T-helper 1 cell treated with Interleukin-12 subunit alpha and Interleukin-12 subunit beta and Interleukin-4 antibody, amounts not matched to agents 30 μg/mL and 1 μg/mL, for 36 hours (primary cell): ENCODE results near the gene FOXO1.

Experiments used
- H3K27ac Mint-ChIP-seq: one replicate; pipeline ENCODE4 v1.8.0; 2021; ENCODE audit warnings: mild to moderate bottlenecking, mixed read lengths
- H3K27me3 Mint-ChIP-seq: one replicate; pipeline ENCODE4 v1.8.0; 2021; ENCODE audit warnings: low read depth, mixed read lengths
- H3K36me3 Mint-ChIP-seq: one replicate; pipeline ENCODE4 v1.8.0; 2021; ENCODE audit warnings: low read depth, mixed read lengths
- H3K4me1 Mint-ChIP-seq: one replicate; pipeline ENCODE4 v1.8.0; 2021; ENCODE audit warnings: low read depth, mixed read lengths
- H3K4me3 Mint-ChIP-seq: one replicate; pipeline ENCODE4 v1.8.0; 2021; ENCODE audit warnings: mild to moderate bottlenecking, moderate library complexity, mixed read lengths
- H3K9me3 Mint-ChIP-seq: one replicate; pipeline ENCODE4 v1.8.0; 2021; ENCODE audit warnings: mixed read lengths

FOXO1 gene

DNA sequence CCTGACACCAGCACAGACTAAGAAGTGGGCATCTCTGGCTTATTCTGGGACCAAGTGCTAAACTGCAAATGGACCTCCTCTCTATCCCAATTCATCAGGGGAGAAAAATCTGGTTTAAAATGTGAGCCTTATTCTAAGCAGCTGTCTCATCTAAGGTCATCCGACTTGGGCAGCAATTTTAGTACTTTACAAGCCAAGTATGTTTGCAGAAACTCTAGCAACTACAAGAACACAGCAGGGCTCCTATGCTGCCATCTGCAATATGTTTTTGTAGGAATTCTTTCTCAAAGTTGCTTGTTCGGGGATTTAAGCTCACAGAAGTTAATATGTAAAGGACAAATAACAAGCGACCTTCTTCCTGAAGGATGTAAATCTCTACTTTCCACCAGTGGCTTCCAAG, 113.1 kb downstream of the FOXO1 start:
- Mint-ChIP-seq H3K4me3 (no peak overlapping the region), H3K27me3 (no peaks in the 10 kb centered on the region), H3K27ac (no peak overlapping the region), H3K4me1 (peaks cover 13% of the 10 kb centered on the region), H3K9me3 (no peaks in the 10 kb centered on the region), H3K36me3 (peaks cover 22% of the 10 kb centered on the region)

DNA sequence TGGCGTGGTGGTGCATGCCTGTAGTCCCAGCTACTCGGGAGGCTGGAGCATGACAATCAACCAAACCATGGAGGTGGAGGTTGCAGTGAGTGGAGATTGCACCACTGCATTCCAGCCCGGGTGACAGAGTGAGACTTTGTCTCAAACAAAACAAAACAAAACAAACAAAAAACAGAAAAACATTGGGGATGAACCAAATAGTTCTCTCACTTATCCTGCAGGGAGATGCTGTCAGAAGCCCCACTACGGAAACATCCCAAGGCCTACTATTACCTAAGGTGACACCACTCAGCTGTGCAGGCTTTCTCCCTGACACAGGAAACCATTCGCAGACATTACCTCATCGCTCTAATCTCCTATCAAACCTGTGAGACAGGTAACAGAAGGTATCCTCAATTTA, 113.5 kb downstream of the FOXO1 start:
- Mint-ChIP-seq H3K27me3 (no peaks in the 10 kb centered on the region), H3K9me3 (no peaks in the 10 kb centered on the region), H3K4me1 (peaks cover 13% of the 10 kb centered on the region), H3K27ac (no peak overlapping the region), H3K4me3 (no peak overlapping the region), H3K36me3 (peaks cover 21% of the 10 kb centered on the region)

DNA sequence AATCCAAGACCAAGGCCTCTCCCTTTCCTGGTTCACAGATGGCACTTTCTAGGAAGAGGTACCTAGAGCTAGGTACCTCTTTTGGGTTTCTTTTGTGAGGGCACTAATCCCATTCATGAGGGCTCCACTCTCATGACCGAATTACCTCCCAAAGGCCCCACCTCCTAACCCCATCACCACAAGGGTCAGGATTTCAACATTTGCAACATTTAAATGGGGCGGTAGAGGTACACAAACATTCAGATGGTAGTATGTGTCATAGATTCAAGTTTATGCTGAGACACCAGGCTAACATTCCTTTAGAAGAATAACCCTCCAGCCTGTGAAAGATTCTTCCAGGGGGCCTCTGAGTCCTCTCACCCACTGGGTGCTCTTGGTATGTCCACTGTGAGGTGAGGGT, 116.3 kb downstream of the FOXO1 start:
- Mint-ChIP-seq H3K4me1 (peaks cover 7% of the 10 kb centered on the region), H3K27ac (no peak overlapping the region), H3K36me3 (peaks cover 3% of the 10 kb centered on the region), H3K9me3 (no peaks in the 10 kb centered on the region), H3K27me3 (no peaks in the 10 kb centered on the region), H3K4me3 (no peak overlapping the region)

DNA sequence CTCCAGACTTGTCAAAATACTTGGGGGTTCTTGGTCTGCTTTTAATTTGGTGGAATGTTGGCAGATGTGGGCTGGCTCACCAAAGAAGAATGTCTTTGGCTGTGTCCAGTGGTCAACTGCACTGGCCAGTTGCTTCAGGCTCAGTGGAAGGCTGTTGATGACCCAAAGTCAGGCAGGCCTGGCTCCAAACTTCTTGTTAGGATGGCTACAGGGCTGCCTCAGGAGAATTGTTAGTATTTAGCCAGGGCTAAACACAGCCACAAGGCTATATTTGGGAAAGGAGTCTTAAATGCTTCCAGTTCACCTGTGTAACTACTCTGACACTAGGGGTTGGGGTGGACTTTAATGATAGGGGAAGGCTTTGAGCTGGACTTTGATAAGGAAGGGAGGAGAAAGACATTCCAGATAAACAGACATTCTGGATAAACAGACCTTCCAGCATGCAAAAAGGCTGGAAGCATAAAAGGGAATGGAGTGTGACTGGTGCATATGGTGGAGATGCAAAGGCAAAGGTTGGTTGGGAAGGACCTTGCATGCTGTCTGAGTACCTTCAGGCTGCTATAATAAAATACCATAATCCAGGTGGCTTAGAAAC, 116.8 kb downstream of the FOXO1 start:
- Mint-ChIP-seq H3K36me3 (no peaks in the 10 kb centered on the region), H3K9me3 (no peaks in the 10 kb centered on the region), H3K4me1 (peaks cover 7% of the 10 kb centered on the region), H3K27me3 (no peaks in the 10 kb centered on the region), H3K27ac (no peak overlapping the region), H3K4me3 (no peak overlapping the region)

DNA sequence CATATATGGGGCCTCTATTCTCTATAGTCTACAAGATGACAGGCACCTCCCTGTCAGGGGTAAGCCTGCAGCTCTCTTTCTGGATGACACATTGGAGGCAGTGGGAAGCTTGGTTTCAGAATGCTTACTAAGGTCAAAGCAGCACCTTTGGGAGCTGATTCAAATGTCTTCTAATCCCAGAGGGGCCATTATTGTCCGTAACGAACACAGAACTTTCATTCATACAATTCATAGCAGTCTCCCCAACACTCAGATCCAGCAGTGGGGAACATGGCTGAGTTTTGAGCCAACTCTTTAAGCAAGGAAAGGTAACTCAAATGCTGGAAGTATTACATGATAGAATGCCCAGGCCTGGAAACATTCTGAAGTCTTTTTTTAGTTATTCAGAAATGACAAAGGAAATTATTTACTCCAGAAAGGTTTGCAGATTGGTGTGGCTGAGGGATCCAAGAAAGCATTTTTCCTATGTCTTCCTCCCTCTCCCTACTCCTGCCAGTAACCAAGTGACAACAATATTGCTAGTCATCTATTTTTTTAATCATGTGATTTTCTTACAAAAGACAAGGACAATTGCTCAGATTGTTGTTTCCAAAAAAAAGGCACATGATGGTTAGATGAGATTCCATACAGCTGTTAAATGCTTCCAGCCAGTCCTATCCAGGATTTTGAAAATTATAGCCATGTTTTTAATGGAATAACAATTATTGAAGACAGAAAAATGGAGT, 118.7 kb downstream of the FOXO1 start:
- Mint-ChIP-seq H3K4me3 (no peak overlapping the region), H3K27ac (peak overlapping the region; percentile 14), H3K36me3 (no peaks in the 10 kb centered on the region), H3K27me3 (no peaks in the 10 kb centered on the region), H3K9me3 (no peaks in the 10 kb centered on the region), H3K4me1 (peaks cover 7% of the 10 kb centered on the region)

DNA sequence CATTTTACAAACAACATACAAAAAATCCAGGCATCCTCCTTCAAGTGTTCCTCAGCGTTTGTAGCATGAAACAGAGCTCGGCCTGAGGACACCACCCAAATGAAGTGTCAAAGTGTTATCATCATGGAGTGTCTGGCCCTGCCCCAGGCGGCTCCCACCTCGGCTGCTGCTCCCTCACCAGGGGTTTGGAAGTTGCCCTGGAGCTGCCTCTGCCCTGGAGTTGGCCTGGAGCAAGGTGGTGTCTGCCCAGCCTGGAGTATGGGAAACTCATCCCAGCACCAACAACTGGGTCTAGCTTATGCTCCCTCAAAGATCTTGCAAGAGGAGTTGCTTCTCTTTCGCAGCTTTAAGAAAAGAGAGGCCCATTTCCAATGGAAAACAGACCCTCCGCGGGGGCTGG, 120.4 kb downstream of the FOXO1 start:
- Mint-ChIP-seq H3K4me1 (peaks cover 5% of the 10 kb centered on the region), H3K36me3 (no peaks in the 10 kb centered on the region), H3K4me3 (no peak overlapping the region), H3K27ac (no peak overlapping the region), H3K9me3 (no peaks in the 10 kb centered on the region), H3K27me3 (no peaks in the 10 kb centered on the region)

DNA sequence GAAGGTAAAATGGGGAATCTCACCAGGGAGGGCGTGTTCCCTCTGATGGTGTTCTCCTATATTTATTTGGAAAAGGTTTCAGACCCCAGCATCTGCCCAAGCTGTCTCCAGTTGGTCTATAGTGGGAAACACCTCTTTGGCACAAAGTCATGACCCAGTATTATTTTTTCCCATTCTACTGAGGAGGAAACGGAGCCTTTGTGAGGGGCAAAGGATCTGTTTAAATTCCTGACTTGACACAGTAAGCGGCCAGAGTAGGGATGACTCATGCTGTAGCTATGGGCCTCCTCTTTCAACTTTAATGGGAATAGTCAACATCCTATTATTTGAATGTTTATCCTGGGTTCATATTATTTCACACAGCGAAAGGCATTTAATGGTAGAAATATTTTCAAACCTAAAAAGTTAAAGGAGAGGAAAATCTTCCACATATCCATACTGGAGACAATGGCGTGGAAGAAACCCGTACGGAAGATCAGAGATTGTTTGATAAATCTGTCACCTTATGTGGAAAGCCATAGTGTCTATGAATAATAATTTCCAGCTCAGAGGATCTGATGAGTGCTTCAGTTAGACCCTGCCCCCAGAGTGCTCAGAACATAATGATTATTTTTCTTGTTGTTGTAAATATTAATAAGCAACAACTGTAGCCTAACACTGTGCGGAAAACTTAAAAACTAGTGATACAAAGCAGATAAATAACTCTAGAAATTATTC, 126.0 kb downstream of the FOXO1 start:
- no peaks in the 10 kb centered on the region for H3K27me3 Mint-ChIP-seq
- H3K36me3 Mint-ChIP-seq, result no peaks in the 10 kb centered on the region
- no peak overlapping the region for H3K4me3 Mint-ChIP-seq
- H3K9me3 Mint-ChIP-seq, result no peaks in the 10 kb centered on the region
- H3K4me1 Mint-ChIP-seq, result no peaks in the 10 kb centered on the region
- H3K27ac Mint-ChIP-seq, result no peak overlapping the region

DNA sequence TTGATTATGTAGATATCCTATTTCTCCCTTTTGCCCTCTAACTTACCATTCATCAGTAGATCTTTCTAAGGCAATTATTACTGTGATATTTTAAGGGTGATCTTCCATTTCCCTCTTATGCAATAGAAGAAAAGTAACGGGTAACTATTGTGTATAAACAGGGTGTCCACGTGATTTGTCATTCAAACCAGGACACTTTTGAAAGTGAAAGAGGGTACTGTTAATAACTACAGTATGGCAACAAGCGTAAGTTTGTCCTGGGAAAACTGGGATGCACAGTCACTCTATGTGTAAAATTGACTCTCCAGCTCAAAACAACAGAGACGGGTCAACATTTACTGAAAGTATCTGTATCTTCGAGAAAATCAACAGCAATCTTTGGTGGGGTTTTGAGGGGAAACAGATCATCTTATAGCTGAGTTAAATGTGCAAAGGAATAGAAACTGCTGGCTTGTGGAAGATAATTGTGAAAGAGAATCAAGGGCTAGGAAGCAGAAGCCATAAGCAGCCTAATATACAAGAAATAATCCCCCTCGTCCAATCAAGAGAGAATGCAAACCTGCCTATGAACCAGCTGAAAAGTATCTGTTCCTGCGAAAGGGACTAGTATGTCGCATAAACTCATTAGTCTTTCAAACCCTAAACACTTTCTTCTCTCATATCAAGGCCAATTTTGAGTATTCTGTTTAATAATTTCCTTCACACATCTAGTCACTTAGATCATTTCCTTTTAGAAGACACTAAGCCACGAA, 126.7 kb downstream of the FOXO1 start:
- Mint-ChIP-seq H3K36me3 (no peaks in the 10 kb centered on the region), H3K9me3 (no peaks in the 10 kb centered on the region), H3K27me3 (no peaks in the 10 kb centered on the region), H3K4me3 (no peak overlapping the region), H3K4me1 (no peaks in the 10 kb centered on the region), H3K27ac (no peak overlapping the region)

DNA sequence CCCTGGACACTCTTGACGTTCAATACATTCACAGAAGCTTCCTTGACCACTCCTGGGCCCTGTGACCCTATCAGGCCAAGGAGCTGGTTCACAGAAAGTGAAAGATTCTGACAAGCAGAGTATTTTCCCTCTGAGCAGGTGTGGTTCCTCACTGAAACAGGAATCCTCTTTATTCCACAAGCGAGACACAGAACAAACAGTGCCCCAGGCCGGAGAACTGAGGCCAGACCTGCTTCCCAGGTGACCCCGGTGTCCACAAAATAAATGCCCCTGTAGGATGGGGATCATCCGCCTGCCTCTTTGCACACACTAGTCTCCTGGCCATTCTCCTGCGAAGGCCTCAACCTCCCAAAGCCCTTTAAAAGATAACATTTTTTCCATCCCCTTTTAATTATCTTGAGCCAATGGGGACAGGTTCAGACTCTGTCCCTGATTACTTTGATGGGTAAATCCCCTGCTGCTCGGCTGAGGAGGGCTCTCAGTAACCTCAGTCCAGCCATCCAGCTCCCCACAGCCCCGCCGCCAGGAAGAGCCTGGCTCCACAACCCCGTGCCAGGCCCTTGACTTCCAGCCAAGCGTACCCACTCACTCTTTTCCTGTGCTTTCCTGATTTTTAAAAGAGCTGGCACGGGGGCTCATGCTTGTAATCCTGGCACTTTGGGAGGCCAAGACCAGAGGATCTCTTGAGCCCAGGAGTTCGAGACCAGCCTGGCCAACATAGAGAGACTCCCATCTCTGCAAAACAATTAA, 129.1 kb downstream of the FOXO1 start:
- H3K4me3 Mint-ChIP-seq, result no peak overlapping the region
- no peak overlapping the region for H3K27ac Mint-ChIP-seq
- H3K27me3 Mint-ChIP-seq, result no peaks in the 10 kb centered on the region
- H3K4me1 Mint-ChIP-seq, result no peaks in the 10 kb centered on the region
- no peaks in the 10 kb centered on the region for H3K36me3 Mint-ChIP-seq
- no peaks in the 10 kb centered on the region for H3K9me3 Mint-ChIP-seq

DNA sequence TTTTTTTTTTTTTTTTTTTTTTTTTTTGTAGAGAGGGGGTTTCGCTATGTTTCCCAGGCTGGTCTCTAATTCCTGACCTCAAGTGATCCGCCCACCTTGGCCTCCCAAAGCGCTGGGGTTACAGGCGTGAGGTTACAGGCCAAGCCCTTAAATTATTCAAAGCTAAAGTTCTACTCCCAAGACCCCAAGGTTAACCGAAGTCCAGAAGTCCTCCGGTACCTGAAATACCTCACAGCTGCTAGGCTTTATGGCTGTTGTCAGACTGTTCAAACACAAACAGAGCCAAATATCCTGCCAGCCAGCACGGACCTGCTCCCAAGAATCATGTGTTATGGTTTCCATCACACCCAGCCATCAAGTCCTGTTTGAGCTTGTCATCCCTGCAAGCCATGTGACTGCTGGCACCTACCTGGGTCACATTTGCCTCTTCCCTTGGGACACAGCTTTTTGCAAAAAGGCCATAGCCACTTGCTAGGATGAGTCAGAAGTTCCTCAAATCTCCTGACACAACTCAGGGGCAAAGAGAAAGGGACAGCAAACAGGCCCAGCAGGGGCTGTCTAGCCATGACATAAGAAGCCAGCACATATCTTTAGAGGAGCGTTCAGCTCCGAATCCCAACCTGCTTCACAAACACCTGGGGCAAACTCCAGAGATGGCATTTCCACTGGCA, 129.9 kb downstream of the FOXO1 start:
- H3K9me3 Mint-ChIP-seq, result no peaks in the 10 kb centered on the region

DNA sequence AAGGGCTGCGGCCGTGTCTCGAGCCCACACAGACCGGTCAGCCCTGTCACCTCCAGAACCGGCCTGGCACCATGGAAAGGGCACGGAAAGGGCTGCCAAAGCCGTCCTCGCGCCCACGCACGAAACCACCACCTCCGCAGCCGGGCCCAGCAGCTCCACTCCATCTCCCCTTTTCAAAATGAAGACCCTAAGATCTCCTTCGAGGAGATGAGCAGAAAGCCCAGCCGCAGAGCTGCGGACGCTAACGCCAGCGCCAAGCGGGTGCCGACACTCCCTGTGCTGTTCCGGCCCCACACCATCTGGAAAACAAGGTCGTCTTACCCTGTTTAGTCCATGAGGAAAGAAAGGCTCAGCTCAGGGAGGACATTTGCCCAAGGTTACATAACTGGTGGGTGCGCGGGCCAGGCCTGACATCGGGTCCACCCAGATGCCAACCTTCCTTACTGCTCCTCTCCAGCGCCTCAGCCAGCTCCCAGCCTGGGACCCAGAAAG, 131.1 kb downstream of the FOXO1 start:
- Mint-ChIP-seq H3K9me3 (no peaks in the 10 kb centered on the region), H3K36me3 (no peaks in the 10 kb centered on the region), H3K4me3 (no peak overlapping the region), H3K27me3 (no peaks in the 10 kb centered on the region), H3K27ac (no peak overlapping the region), H3K4me1 (peaks cover 3% of the 10 kb centered on the region)

More for the DNA sequence above, 129.9 kb downstream of the FOXO1 start:
- Mint-ChIP-seq H3K27me3 (no peaks in the 10 kb centered on the region), H3K36me3 (no peaks in the 10 kb centered on the region), H3K4me3 (no peak overlapping the region), H3K27ac (no peak overlapping the region), H3K4me1 (no peaks in the 10 kb centered on the region)

DNA sequence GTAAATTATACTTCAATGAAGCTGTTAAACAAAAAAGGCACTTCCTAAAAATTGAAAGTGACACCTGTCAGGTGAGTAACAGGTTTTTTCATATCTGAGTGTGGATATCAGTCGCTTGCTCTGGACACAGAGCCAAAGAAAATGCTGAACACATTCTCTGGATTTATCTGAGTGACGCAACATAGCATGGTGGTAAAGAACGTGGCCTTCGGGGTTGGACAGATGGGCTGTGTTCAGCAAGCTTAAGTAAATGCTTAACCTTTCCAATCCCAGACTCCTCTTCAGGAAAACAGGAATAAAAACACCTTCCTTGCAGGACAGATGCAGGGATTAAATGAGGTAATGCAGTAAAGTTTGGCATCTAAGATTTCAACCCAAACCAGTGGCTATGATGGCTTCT, 132.0 kb downstream of the FOXO1 start:
- peaks cover 3% of the 10 kb centered on the region for H3K9me3 Mint-ChIP-seq
- peaks cover 9% of the 10 kb centered on the region for H3K4me1 Mint-ChIP-seq
- H3K36me3 Mint-ChIP-seq, result peaks cover 2% of the 10 kb centered on the region
- H3K27ac Mint-ChIP-seq, result no peak overlapping the region
- no peaks in the 10 kb centered on the region for H3K27me3 Mint-ChIP-seq
- H3K4me3 Mint-ChIP-seq, result no peak overlapping the region

DNA sequence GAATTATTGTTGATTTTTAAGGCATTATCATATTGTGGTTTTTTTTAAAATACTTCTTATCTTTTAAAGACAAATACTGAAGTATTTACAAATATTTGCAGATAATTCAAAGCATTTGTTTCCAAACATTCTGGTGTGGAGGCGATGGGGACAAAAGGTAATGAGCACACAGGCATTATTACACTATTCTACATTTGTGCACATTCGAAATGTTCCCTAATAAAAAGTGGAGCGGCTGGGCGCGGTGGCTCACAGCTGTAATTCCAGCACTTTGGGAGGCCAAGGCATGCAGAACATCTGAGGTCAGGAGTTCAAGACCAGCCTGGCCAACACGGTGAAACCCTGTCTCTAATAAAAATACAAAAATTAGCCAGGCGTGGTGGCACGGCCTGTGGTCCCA, 133.4 kb downstream of the FOXO1 start:
- no peaks in the 10 kb centered on the region for H3K27me3 Mint-ChIP-seq
- no peak overlapping the region for H3K4me3 Mint-ChIP-seq
- peaks cover 9% of the 10 kb centered on the region for H3K4me1 Mint-ChIP-seq

More for the DNA sequence above, 133.4 kb downstream of the FOXO1 start:
- Mint-ChIP-seq H3K36me3 (peaks cover 2% of the 10 kb centered on the region), H3K9me3 (peaks cover 6% of the 10 kb centered on the region), H3K27ac (no peak overlapping the region)
